Endodermal cell (in vitro differentiated cells): ENCODE data around the gene DEPDC7. TPM values are rescaled to one million over a fixed set of nuclear protein-coding genes. Genes with fewer than 3 reads are reported as not detected.
"Not testable (repeated sequence)": the region's sequence is repeated elsewhere in the genome, so short reads cannot be mapped to it uniquely, and the experiment has no call there.

Source experiments
- DNase-seq: peaks from one replicate; pipeline ENCODE4 v3.0.0-alpha.2; 2017
- H3K27ac ChIP-seq: 2 replicates; pipeline ENCODE4 v1.5.1; 2013; ENCODE audit warnings: mild to moderate bottlenecking, low read depth, low read length, moderate library complexity
- H3K27me3 ChIP-seq: 2 replicates; pipeline ENCODE4 v1.6.1; 2013; ENCODE audit warnings: mild to moderate bottlenecking, low read length, moderate library complexity; ENCODE audit not compliant: insufficient read depth, control insufficient read depth, poor library complexity, severe bottlenecking
- H3K36me3 ChIP-seq: 2 replicates; pipeline ENCODE4 v1.7.0; 2013; ENCODE audit warnings: mild to moderate bottlenecking, low read length, moderate library complexity; ENCODE audit not compliant: control insufficient read depth, insufficient read depth
- H3K4me1 ChIP-seq: one replicate; pipeline ENCODE4 v1.7.0; 2013; ENCODE audit warnings: low read length; ENCODE audit not compliant: control insufficient read depth, insufficient read depth
- H3K4me3 ChIP-seq: 2 replicates; pipeline ENCODE4 v1.5.1; 2013; ENCODE audit warnings: mild to moderate bottlenecking, low read length, moderate library complexity
- H3K9ac ChIP-seq: 2 replicates; pipeline ENCODE4 v1.6.1; 2013; ENCODE audit warnings: mild to moderate bottlenecking, low read length, moderate library complexity; ENCODE audit not compliant: poor library complexity, severe bottlenecking; ENCODE audit errors: extremely low read depth
- H3K9me3 ChIP-seq: 2 replicates; pipeline ENCODE4 v1.6.1; 2013; ENCODE audit warnings: mild to moderate bottlenecking, low read length, moderate library complexity; ENCODE audit not compliant: control insufficient read depth
- H3K27ac Mint-ChIP-seq: 2 replicates; pipeline ENCODE4 v1.8.0; 2020; ENCODE audit warnings: mixed read lengths
- H3K27me3 Mint-ChIP-seq: 2 replicates; pipeline ENCODE4 v1.8.0; 2021; ENCODE audit warnings: mild to moderate bottlenecking, mixed read lengths; ENCODE audit not compliant: insufficient read depth
- H3K36me3 Mint-ChIP-seq: 2 replicates; pipeline ENCODE4 v1.8.0; 2020; ENCODE audit warnings: low read depth, mixed read lengths
- H3K4me1 Mint-ChIP-seq: 2 replicates; pipeline ENCODE4 v1.8.0; 2020; ENCODE audit warnings: mixed read lengths
- H3K4me3 Mint-ChIP-seq: 2 replicates; pipeline ENCODE4 v1.8.0; 2020; ENCODE audit warnings: mild to moderate bottlenecking, moderate library complexity, mixed read lengths
- H3K9me3 Mint-ChIP-seq: 2 replicates; pipeline ENCODE4 v1.8.0; 2020; ENCODE audit warnings: mild to moderate bottlenecking, mixed read lengths
- WGBS, 2 experiments: methylation state at CpG; one replicate each; pipeline versions ENCODE4 v1.1.5 to v1.1.7; 2013; ENCODE audit warnings: missing lambda C conversion rate in 2 of 2, mixed read lengths in 1 of 2; ENCODE audit not compliant: insufficient coverage in 1 of 2, insufficient read length in 1 of 2; 5-methylcytosine and 5-hydroxymethylcytosine counted together
- long read RNA-seq, 4 experiments: library from polyadenylated mRNA in 2 of 4; library from RNA in 1 of 4; library from capped mRNA in 1 of 4; stranded (forward) in 3 of 4; unstranded in 1 of 4; transcript quantifications; one replicate each; pipeline ENCODE4 v2.0.0, GENCODE V29; 2020 to 2021; ENCODE audit warnings: inconsistent platforms in 1 of 4
- polyA plus RNA-seq, 2 experiments: library from polyadenylated mRNA; stranded (reverse); fragments of 50-300 nt; gene quantifications; one replicate each; pipeline ENCODE4 v1.2.3, GENCODE V29; 2013
- total RNA-seq, 2 donors: library from RNA; stranded (reverse); fragmentation: NEBNext Ultra II Directional in 1 of 2; extraction: Animal tissue kit (Norgen Biotek cat#: 25700) in 1 of 2; gene quantifications; 2 replicates in 1 of 2; 3 replicates in 1 of 2; pipeline ENCODE4 v1.2.1, GENCODE V29; 2021
- TF ChIP-seq, protein P1 (sequence below): fragments of 200-600 bp; sonication (generic); conservative IDR thresholded peaks from 2 replicates; pipeline ENCODE4 v1.5.0; 2021; ENCODE audit warnings: antibody characterized with exemption, mild to moderate bottlenecking

The DEPDC7 gene
- total RNA-seq = 10 to 100 TPM in 1 of 2 donors, 1 to 10 TPM in 1; 7.7 to 11.4 TPM
- polyA plus RNA-seq (2013, experiment 1 of 2) = 6.4 TPM
- 6.6 TPM for polyA plus RNA-seq (2013, experiment 2 of 2)
- long read RNA-seq, experiment 1, partial matches to known transcripts = 4 of 4 reads
- long read RNA-seq, experiment 1, other reads (novel, unspliced or antisense) = 0 of 4 reads
- long read RNA-seq, experiment 2, transcript DEPDC7-201 (9 exons, 1,755 nt) = major isoform, 6 of 6 reads
- long read RNA-seq, experiment 2, partial matches to known transcripts = 0 of 6 reads
- long read RNA-seq, experiment 2, other reads (novel, unspliced or antisense) = 0 of 6 reads
- long read RNA-seq, experiment 3, transcript DEPDC7-201 (9 exons, 1,755 nt) = major isoform, 27 of 30 reads
- long read RNA-seq, experiment 3, partial matches to known transcripts = 1 of 30 reads
- long read RNA-seq, experiment 3, other reads (novel, unspliced or antisense) = 2 of 30 reads
- long read RNA-seq, experiment 4, transcript DEPDC7-201 (9 exons, 1,755 nt) = major isoform, 5 of 11 reads
- long read RNA-seq, experiment 4, partial matches to known transcripts = 5 of 11 reads
- long read RNA-seq, experiment 4, other reads (novel, unspliced or antisense) = 1 of 11 reads

DNA sequence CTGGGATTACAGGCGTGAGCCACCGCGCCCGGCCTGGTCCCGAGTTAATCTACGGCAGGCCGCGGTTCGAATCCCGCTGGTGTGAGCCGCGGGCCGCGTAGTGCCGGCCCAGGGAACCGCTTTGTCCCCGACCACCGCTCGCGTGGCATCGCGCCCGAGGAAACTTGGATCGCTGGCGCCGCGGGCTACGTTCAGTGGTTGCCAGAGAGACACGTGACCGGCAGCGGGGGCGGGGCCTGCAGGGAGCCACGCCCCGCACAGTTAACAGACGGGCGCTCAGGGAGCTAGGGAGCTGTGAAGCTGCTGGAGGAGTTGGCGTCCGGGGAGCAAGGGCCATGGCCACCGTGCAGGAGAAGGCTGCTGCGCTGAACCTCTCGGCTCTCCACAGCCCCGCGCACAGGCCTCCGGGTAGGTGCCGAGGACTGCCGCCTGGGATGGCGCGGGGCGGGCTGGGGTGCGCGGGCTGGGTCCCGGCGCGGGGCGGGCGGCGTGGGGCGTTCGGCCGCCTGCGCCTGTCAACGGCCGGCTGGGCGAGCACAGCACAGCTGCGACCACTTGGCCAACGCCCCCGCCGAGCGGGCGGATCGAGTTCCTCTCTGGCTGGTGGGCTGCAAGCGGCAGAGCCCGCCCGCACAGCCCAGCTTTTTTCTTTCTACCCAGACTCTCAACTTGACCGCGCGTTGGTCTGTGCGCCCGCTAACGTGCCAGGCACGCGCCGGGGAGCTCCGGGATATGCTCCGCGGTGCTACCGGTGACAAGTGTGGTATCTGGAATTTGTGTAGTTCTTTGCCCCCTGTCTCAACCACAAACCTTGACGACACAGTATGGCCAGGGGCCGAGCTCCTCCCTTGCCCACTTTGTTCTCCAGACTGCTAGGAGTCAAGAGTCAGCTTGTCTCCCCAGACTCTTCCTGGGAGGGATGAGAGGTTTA, at the start of gene DEPDC7:
Gene DEPDC7, plus strand, starts transcription at position 258 of the 931 bp plus-strand sequence. Its CDS starts 78 bp downstream, at position 336.
- peak; percentile 97 for DNase-seq
- TF ChIP-seq, protein P1, sequence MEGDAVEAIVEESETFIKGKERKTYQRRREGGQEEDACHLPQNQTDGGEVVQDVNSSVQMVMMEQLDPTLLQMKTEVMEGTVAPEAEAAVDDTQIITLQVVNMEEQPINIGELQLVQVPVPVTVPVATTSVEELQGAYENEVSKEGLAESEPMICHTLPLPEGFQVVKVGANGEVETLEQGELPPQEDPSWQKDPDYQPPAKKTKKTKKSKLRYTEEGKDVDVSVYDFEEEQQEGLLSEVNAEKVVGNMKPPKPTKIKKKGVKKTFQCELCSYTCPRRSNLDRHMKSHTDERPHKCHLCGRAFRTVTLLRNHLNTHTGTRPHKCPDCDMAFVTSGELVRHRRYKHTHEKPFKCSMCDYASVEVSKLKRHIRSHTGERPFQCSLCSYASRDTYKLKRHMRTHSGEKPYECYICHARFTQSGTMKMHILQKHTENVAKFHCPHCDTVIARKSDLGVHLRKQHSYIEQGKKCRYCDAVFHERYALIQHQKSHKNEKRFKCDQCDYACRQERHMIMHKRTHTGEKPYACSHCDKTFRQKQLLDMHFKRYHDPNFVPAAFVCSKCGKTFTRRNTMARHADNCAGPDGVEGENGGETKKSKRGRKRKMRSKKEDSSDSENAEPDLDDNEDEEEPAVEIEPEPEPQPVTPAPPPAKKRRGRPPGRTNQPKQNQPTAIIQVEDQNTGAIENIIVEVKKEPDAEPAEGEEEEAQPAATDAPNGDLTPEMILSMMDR = no peak
- peaks cover 18% of the 10 kb centered on the region for H3K27me3 ChIP-seq
- H3K36me3 ChIP-seq = no peaks in the 10 kb centered on the region
- Mint-ChIP-seq H3K36me3 (no peaks in the 10 kb centered on the region), H3K4me1 (peaks cover 12% of the 10 kb centered on the region), H3K27ac (peak within 1 kb of the TSS; percentile 52), H3K27me3 (peaks cover 31% of the 10 kb centered on the region), H3K9me3 (peaks cover 2% of the 10 kb centered on the region), H3K4me3 (peak within 1 kb of the TSS; percentile 68)
- peak within 1 kb of the TSS; percentile 62 for H3K27ac ChIP-seq
- peak within 1 kb of the TSS; percentile 77 for H3K4me3 ChIP-seq
- H3K9me3 ChIP-seq = no peaks in the 10 kb centered on the region
- H3K4me1 ChIP-seq = peaks cover 3% of the 10 kb centered on the region
- 9 to 30% methylated on average over 20 to 89 of the region's 89 CpGs for WGBS, 2 experiments
- H3K9ac ChIP-seq = peak within 1 kb of the TSS; percentile 6

GRCh38 chr11:32968541-32968940, 47.1 kb upstream of the DEPDC7 start:
- Mint-ChIP-seq H3K27me3 (no peaks in the 10 kb centered on the region), H3K36me3 (peaks cover 70% of the 10 kb centered on the region), H3K4me3 (no peak overlapping the region), H3K4me1 (no peaks in the 10 kb centered on the region), H3K27ac (peak overlapping the region; percentile 72), H3K9me3 (no peaks in the 10 kb centered on the region)
- H3K27ac ChIP-seq = no peak overlapping the region
- DNase-seq = no peak
- H3K9ac ChIP-seq = no peak overlapping the region
- peaks cover 33% of the 10 kb centered on the region for H3K36me3 ChIP-seq
- no peaks in the 10 kb centered on the region for H3K27me3 ChIP-seq
- H3K4me3 ChIP-seq = no peak overlapping the region
- H3K4me1 ChIP-seq = no peaks in the 10 kb centered on the region
- TF ChIP-seq, protein P1 = no peak
- no peaks in the 10 kb centered on the region for H3K9me3 ChIP-seq
- WGBS, 2 experiments = 86 to 100% methylated on average over 1 of the region's 1 CpG

DNA sequence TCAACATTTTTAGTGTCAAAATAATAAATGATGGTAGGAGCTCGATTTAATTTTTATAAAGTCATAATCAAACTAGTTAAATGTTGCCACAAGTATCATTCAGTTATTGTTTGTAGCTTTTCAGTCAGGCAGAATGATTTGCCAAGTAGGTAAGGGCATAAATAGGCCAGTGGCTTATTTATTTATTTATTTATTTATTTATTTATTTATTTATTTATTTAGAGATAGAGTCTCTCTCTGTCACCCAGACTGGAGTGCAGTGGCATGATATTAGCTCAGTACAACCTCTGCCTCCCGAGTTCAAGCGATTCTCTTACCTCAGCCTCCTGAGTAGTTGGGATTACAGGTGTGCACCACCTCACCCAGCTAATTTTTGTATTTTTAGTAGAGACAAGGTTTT, 43.4 kb upstream of the DEPDC7 start:
- not testable (repeated sequence) for H3K4me1 ChIP-seq, H3K27me3 Mint-ChIP-seq, H3K4me3 ChIP-seq, H3K27ac ChIP-seq, H3K27ac Mint-ChIP-seq, H3K9me3 Mint-ChIP-seq, H3K9me3 ChIP-seq, H3K27me3 ChIP-seq, H3K4me3 Mint-ChIP-seq, H3K4me1 Mint-ChIP-seq, H3K9ac ChIP-seq, DNase-seq
- 96 to 100% methylated on average over 2 to 3 of the region's 3 CpGs for WGBS, 2 experiments
- H3K36me3 Mint-ChIP-seq = peaks cover 60% of the 10 kb centered on the region
- H3K36me3 ChIP-seq = peaks cover 59% of the 10 kb centered on the region
